Measurements from ENCODE around the gene SF3A1.

DNA sequence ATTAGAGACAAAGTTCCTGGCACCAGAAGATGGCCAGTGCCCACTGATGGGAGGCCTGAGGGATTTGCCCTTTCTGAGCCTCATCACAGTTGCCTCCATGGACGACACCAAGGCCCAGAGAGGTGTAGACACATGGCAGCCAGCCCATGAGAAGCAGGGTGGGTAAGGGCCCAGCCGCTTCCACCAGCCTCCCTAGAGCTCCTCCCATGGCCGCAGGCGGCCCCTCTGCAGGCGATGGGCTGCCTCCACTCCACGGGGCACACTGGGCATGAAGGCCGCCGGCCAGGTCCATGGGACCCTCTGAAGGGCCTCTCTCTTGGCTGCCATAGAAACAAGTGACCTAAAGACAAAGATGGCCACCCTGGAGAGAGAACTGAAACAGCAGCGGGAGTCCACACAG is 14.6 kb upstream of the SF3A1 start:
- TF ChIP-seq SUZ12 (IDR thresholded peaks at IDR 0.05) (no peak), ZNF384 (IDR thresholded peaks at IDR 0.05) (no peak), CTBP1 (IDR thresholded peaks at IDR 0.05; ENCODE audit: borderline replicate concordance) (no peak), ARNT (IDR thresholded peaks at IDR 0.05) (no peak), ELF4 (IDR thresholded peaks at IDR 0.05) (no peak)
